Vagina (tissue), 2 donors: ENCODE data around the gene TRIO. TPM values are rescaled to one million over a fixed set of nuclear protein-coding genes. Genes with fewer than 3 reads are reported as not detected.

ENCODE experiments used
- DNase-seq, 2 donors: peaks; one replicate each; pipeline ENCODE4 v3.0.0-alpha.2; 2017; ENCODE audit errors: extremely low spot score in 2 of 2
- H3K27ac ChIP-seq: fragments of 200-600 bp; sonication (generic); one replicate; pipeline ENCODE4 v1.5.1; 2019
- H3K27me3 ChIP-seq: fragments of 200-600 bp; sonication (generic); one replicate; pipeline ENCODE4 v1.5.1; 2019
- H3K36me3 ChIP-seq, 2 donors: fragments of 200-600 bp; sonication (generic); one replicate each; pipeline ENCODE4 v1.5.1; 2017 to 2019
- H3K4me1 ChIP-seq: fragments of 200-600 bp; sonication (generic); one replicate; pipeline ENCODE4 v1.5.1; 2019
- H3K4me3 ChIP-seq, 2 donors: fragments of 200-600 bp; sonication (generic); 1 replicate in 1 of 2; 2 replicates in 1 of 2; pipeline ENCODE4 v1.5.1; 2016 to 2019
- H3K9me3 ChIP-seq: fragments of 200-600 bp; sonication (generic); one replicate; pipeline ENCODE4 v1.5.1; 2019
- CTCF ChIP-seq, 3 experiments: fragments of 450-650 bp in 2 of 3; fragments of 200-600 bp in 1 of 3; sonication (generic) in 1 of 3; IDR thresholded peaks; one replicate each; pipeline ENCODE4 v1.5.1; 2017 to 2019; ENCODE audit warnings: antibody characterized with exemption in 3 of 3, mild to moderate bottlenecking in 2 of 3, moderate library complexity in 2 of 3
- POLR2A ChIP-seq, 2 donors: fragments of 450-650 bp; IDR thresholded peaks; one replicate each; pipeline ENCODE4 v1.6.1; 2017; ENCODE audit warnings: antibody characterized with exemption in 2 of 2, mild to moderate bottlenecking in 2 of 2, moderate library complexity in 2 of 2
- POLR2AphosphoS5 ChIP-seq, 2 donors: sonication (generic); formaldehyde crosslinking; IDR thresholded peaks; one replicate each; pipeline ENCODE4 v1.9.0; 2017; ENCODE audit warnings: antibody characterized with exemption in 2 of 2, mild to moderate bottlenecking in 2 of 2, low read depth in 1 of 2; ENCODE audit not compliant: insufficient read depth in 1 of 2
- intact Hi-C: fragments of 100-400 bp; cut with DNase I; formaldehyde crosslinking; loops from one replicate; pipeline ENCODE4 v1.15.1; 2023
- total RNA-seq: library from RNA; depleted of rRNA; stranded (reverse); fragments of >200 nt; gene quantifications from one replicate; pipeline ENCODE4 v1.2.3, GENCODE V29; 2016

Gene TRIO
- total RNA-seq, 1 donor from 2014 or later: 142 TPM

DNA sequence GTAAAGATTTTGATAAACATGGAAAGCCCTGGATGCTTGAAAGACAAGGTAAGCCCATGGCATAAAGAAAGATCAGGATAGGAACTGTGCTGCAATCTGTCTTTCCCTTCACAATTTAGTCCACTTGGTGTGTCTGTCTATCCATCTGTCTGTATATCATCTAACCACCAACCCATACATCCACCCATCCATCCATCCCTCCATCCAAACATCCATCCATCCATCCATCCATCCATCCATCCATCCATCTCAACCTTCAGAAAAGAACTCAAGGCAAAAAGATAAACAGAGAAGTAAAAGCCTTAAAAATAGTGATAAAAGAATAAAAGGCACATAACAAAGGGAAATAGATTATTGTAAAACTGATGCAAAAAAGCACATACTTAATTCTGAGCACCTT, 15.1 kb upstream of the TRIO start:
- intact Hi-C loops: no loop called here
- Histone ChIP-seq H3K4me1 (no peaks in the 10 kb centered on the region), H3K36me3 (no peaks in the 10 kb centered on the region), H3K27me3 (no peaks in the 10 kb centered on the region), H3K27ac (no peak overlapping the region), H3K9me3 (no peaks in the 10 kb centered on the region), H3K4me3 (no peak overlapping the region)
- DNase-seq: no peak
- no peak for TF ChIP-seq POLR2A (IDR thresholded peaks at IDR 0.05)

DNA sequence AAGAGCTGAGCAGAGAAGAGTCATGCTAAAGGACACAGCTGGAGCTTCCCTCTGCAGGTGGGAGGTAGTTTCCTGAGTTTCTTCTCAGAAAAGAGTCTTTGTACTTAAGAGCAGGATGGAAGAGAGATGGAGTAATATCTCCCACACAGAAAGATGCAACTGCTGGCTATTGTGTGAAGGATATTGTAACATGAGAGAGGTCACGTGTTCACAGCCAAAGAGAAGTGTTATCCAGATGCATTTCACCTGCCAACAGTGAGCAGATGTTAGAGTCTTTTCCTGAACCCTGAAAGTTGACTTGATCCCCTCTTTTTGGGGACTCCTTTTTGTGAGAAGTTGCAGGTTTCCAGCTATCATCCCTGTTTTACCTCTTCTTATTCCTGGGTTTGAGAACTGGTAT, 14.0 kb upstream of the TRIO start:
- H3K27ac ChIP-seq: no peak overlapping the region
- intact Hi-C loops: no loop called here
- no peak for DNase-seq
- no peak overlapping the region for H3K4me3 ChIP-seq
- H3K4me1 ChIP-seq: no peaks in the 10 kb centered on the region
- H3K27me3 ChIP-seq: no peaks in the 10 kb centered on the region
- no peaks in the 10 kb centered on the region for H3K9me3 ChIP-seq
- H3K36me3 ChIP-seq: no peaks in the 10 kb centered on the region
- TF ChIP-seq POLR2A (IDR thresholded peaks at IDR 0.05) (no peak), POLR2AphosphoS5 (IDR thresholded peaks at IDR 0.05; ENCODE audit: insufficient read depth in 1 of 2, low read depth in 1 of 2) (no peak), CTCF (IDR thresholded peaks at IDR 0.05) (no peak)

DNA sequence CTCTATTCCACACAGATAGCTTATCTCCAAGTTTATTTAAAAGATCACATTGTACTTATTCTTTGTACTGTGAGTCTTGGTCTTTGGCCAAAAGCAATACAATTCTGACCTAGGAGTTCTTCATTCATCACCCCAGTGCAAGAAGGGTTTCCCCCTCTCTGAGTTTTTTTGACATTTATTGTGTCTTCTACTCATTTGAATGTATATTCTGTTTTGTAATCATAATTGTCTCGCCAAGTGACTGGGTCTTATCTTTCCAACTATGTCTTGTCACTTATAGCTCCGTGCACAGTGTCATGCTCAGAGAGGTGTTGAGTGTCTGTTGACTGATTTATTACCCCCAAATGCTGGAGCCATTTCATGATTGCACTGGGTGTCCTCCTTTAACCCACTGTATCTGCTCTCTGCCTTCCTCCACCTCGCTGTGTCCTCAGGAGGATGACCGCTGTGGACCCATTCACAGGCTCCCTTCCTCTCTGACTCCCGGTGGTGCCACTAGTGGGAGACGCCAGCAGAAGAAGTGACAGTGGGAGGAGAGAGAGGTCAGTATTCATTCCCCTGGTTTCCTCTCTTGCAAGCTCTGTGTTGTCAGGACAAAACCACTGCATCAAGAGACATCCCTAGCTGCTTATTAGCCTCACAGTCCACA, 11.2 kb upstream of the TRIO start:
- intact Hi-C loops: no loop called here
- TF ChIP-seq POLR2AphosphoS5 (IDR thresholded peaks at IDR 0.05; ENCODE audit: insufficient read depth in 1 of 2, low read depth in 1 of 2) (no peak), POLR2A (IDR thresholded peaks at IDR 0.05) (no peak), CTCF (IDR thresholded peaks at IDR 0.05) (no peak)
- H3K9me3 ChIP-seq: no peaks in the 10 kb centered on the region

DNA sequence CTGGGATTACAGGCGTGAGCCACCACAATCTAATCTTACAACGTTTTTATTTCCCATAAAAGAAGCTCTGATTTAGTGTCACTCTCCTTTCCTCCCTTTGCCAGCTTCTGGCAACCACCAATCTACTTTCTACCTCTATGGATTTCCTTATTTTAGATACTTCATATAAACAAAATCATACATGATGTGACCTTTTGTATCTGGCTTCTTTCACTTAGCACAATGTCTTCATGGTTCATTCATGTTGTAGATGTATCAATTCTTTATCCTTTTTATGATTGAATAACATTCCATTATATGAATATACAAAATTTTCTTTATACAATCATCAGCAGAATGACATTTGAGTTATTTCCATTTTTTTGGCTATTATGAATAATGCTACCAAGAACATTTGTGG, 9.7 kb upstream of the TRIO start:
- intact Hi-C loops: no loop called here
- Histone ChIP-seq H3K9me3 (no peaks in the 10 kb centered on the region), H3K27ac (no peak overlapping the region), H3K4me3 (no peak overlapping the region), H3K36me3 (no peaks in the 10 kb centered on the region), H3K27me3 (no peaks in the 10 kb centered on the region), H3K4me1 (no peaks in the 10 kb centered on the region)
- no peak for DNase-seq
- TF ChIP-seq POLR2A (IDR thresholded peaks at IDR 0.05): no peak
- no peak for TF ChIP-seq CTCF (IDR thresholded peaks at IDR 0.05)
- no peak for TF ChIP-seq POLR2AphosphoS5 (IDR thresholded peaks at IDR 0.05; ENCODE audit: insufficient read depth in 1 of 2, low read depth in 1 of 2)

More for the DNA sequence above, 11.2 kb upstream of the TRIO start:
- Histone ChIP-seq H3K36me3 (no peaks in the 10 kb centered on the region), H3K4me1 (no peaks in the 10 kb centered on the region), H3K27me3 (no peaks in the 10 kb centered on the region), H3K4me3 (no peak overlapping the region), H3K27ac (no peak overlapping the region)
- DNase-seq: no peak

DNA sequence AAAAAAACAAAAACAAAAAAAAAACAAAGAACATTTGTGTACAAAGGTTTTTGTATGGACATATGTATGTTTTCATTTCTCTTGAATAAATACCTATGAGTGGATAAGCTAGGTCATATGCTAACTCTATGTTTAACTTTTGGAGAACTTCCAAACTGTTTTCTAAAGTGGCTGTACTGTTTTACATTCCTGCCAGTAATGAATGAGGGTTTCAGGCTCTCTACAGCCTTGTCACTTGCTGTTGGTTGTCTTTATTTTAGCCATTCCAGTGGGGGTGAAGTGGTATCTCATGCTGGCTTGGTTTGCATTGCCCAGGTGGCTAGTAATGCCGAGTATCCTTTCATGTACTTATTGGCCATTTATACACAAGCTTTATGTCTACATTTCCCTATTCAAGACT, 9.1 kb upstream of the TRIO start:
- no peak for TF ChIP-seq POLR2A (IDR thresholded peaks at IDR 0.05)
- TF ChIP-seq CTCF (IDR thresholded peaks at IDR 0.05): no peak
- no peak for TF ChIP-seq POLR2AphosphoS5 (IDR thresholded peaks at IDR 0.05; ENCODE audit: insufficient read depth in 1 of 2, low read depth in 1 of 2)
- H3K27ac ChIP-seq: no peak overlapping the region
- no peaks in the 10 kb centered on the region for H3K27me3 ChIP-seq
- intact Hi-C loops: no loop called here
- H3K4me1 ChIP-seq: no peaks in the 10 kb centered on the region
- DNase-seq: no peak
- no peaks in the 10 kb centered on the region for H3K9me3 ChIP-seq
- no peak overlapping the region for H3K4me3 ChIP-seq
- H3K36me3 ChIP-seq: no peaks in the 10 kb centered on the region
